ENCODE data around the gene TAS2R39. TPM values are rescaled to one million over a fixed set of nuclear protein-coding genes. Genes with fewer than 3 reads are reported as not detected.
"Not testable (repeated sequence)": the region's sequence is repeated elsewhere in the genome, so short reads cannot be mapped to it uniquely, and the experiment has no call there.

The TAS2R39 gene
- total RNA-seq = not detected
- not detected for polyA plus RNA-seq
- total RNA-seq = 0 reads per million in 6 experiments

DNA sequence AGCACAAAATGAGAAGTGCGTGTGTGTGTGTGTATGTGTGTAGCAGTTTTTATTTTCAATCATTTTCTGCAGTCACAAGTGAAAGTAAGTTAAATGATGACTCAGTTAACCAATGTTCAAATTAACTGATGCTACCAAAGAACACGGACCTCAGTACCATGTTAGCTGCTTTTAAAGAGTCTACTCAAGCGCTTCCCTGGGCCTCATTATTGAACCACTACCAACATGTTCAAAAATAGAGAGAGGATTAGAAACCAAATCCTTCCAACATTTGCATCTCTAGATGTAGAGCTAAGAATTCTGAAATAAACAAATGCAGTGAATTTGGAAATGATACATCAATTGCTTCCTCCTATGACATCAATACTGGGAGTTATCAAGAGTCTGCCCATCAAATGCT, at the start of gene TAS2R39:
Gene TAS2R39, plus strand, starts transcription at position 396 of the 400 bp plus-strand sequence. Its CDS starts 0 bp downstream, at position 396.
- POLR2A ChIA-PET = no interaction called here
- H3K4me3 Mint-ChIP-seq = no peak within 1 kb of the TSS
- no peak within 1 kb of the TSS for H3K27ac Mint-ChIP-seq
- peaks cover 0 to 21% (median 0%) of the 10 kb centered on the region in 4 donors for H3K4me1 Mint-ChIP-seq
- peaks cover 13 to 48% (median 23%) of the 10 kb centered on the region in 5 donors for H3K27me3 Mint-ChIP-seq
- DNase-seq (no peak), ATAC-seq (no peak)
- peaks cover 0 to 20% (median 0%) of the 10 kb centered on the region in 3 donors for H3K36me3 Mint-ChIP-seq
- peaks cover 4 to 30% (median 16%) of the 10 kb centered on the region in 9 donors for H3K9me3 Mint-ChIP-seq

DNA sequence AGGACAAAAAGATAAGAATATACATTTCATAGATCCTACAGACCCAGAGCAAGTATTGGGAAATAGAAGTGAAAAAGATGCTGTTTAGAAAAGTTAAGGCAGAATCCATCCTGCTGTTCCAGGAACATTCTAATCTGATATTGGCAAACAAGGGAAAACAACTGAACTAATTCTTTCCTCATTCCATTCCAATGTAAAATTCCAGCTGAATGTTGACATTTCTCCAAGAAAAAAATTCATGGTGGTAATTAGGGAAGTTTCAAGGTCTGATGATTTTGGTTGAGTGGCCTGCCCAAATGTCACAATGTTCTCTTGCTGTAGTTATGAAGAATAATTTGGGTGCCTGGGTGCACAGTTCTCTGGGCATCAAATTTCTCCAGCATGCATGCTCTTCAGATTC, 36.1 kb upstream of the TAS2R39 start:
- DNase-seq (no peak), ATAC-seq (no peak)
- Mint-ChIP-seq H3K4me1 (no peaks in the 10 kb centered on the region), H3K9me3 (peaks cover 0 to 18% (median 7%) of the 10 kb centered on the region in 9 donors), H3K27me3 (peaks cover 5 to 10% (median 6%) of the 10 kb centered on the region in 5 donors), H3K36me3 (peaks cover 0 to 4% (median 4%) of the 10 kb centered on the region in 3 donors), H3K27ac (no peak overlapping the region), H3K4me3 (no peak overlapping the region)
- POLR2A ChIA-PET = no interaction called here

- Mint-ChIP-seq H3K27ac (no peak overlapping the region), H3K36me3 (peaks cover 0 to 4% (median 4%) of the 10 kb centered on the region in 3 donors), H3K27me3 (peaks cover 5 to 10% (median 6%) of the 10 kb centered on the region in 5 donors)
Observed at GRCh38 chr7:143148050-143148449, 35.2 kb upstream of the TAS2R39 start.

DNA sequence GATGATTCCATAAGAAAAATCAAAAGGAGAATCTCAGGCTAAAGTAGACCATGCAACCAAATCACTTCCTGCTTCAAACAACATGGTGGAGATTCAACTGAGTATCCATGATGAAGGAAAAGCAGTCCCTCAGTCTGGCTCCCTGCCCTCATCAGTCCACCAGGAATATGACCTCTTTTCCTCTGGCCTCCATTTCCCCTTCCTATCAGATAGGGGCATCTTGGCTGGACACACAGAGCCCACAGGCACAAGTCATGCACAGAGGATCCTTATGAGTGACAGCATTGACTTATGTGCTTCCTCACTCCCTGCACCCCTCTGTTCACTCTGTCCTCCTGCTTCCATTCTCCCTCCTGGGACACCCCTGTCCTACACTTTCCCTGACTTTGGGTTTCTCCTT, 34.6 kb upstream of the TAS2R39 start:
- Mint-ChIP-seq H3K9me3 (peaks cover 0 to 18% (median 7%) of the 10 kb centered on the region in 9 donors), H3K4me3 (no peak overlapping the region), H3K27me3 (peaks cover 4 to 10% (median 6%) of the 10 kb centered on the region in 5 donors), H3K36me3 (peaks cover 0 to 4% (median 4%) of the 10 kb centered on the region in 3 donors), H3K4me1 (no peaks in the 10 kb centered on the region), H3K27ac (no peak overlapping the region)
- ATAC-seq = no peak
- POLR2A ChIA-PET = no interaction called here
- DNase-seq = no peak

More at GRCh38 chr7:143148050-143148449, 35.2 kb upstream of the TAS2R39 start:
- H3K9me3 Mint-ChIP-seq = peaks cover 0 to 18% (median 7%) of the 10 kb centered on the region in 9 donors
- H3K4me1 Mint-ChIP-seq = no peaks in the 10 kb centered on the region
- H3K4me3 Mint-ChIP-seq = no peak overlapping the region
- ATAC-seq (no peak), DNase-seq (no peak)
- POLR2A ChIA-PET = no interaction called here

- POLR2A ChIA-PET, H3K27ac Mint-ChIP-seq, H3K4me3 Mint-ChIP-seq, DNase-seq, ATAC-seq, H3K4me1 Mint-ChIP-seq, H3K36me3 Mint-ChIP-seq: not testable (repeated sequence)
- Mint-ChIP-seq H3K27me3 (peaks cover 0 to 10% (median 5%) of the 10 kb centered on the region in 5 donors), H3K9me3 (peaks cover 0 to 18% (median 7%) of the 10 kb centered on the region in 9 donors)
Observed at GRCh38 chr7:143150696-143151095, 32.5 kb upstream of the TAS2R39 start.

- POLR2A ChIA-PET, H3K27ac Mint-ChIP-seq, H3K27me3 Mint-ChIP-seq, ATAC-seq, H3K4me3 Mint-ChIP-seq, H3K36me3 Mint-ChIP-seq, DNase-seq, H3K4me1 Mint-ChIP-seq: not testable (repeated sequence)
- peaks cover 0 to 15% (median 0%) of the 10 kb centered on the region in 9 donors for H3K9me3 Mint-ChIP-seq
Observed at GRCh38 chr7:143158617-143159016, 24.6 kb upstream of the TAS2R39 start.

GRCh38 chr7:143171697-143172096, 11.5 kb upstream of the TAS2R39 start:
- H3K27me3 Mint-ChIP-seq = peaks cover 0 to 11% (median 8%) of the 10 kb centered on the region in 5 donors
- DNase-seq = no peak
- H3K4me3 Mint-ChIP-seq = no peak overlapping the region
- peaks cover 0 to 6% (median 0%) of the 10 kb centered on the region in 4 donors for H3K4me1 Mint-ChIP-seq
- peaks cover 0 to 6% (median 4%) of the 10 kb centered on the region in 3 donors for H3K36me3 Mint-ChIP-seq
- no peak for ATAC-seq
- H3K27ac Mint-ChIP-seq = no peak overlapping the region
- H3K9me3 Mint-ChIP-seq = peaks cover 0 to 15% (median 6%) of the 10 kb centered on the region in 9 donors
- POLR2A ChIA-PET = no interaction called here

DNA sequence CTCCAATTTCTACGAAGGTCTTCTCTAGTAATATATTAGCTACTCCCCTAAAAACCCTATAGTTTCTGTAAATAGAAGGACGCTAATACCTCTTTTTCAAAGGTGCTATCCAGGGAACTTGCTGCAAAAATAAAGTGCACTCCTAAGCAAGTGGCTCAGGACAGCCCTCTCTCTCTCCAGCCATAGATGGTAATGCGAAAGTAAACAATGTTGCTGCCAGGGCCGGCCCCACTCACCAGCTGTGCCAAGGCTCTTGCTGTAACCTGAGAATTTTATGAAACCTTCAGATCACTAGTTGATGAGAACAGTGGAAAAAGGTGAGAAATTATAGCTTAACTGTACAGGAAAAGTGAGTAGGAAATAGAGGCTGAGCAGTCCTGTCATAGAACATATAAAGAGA, 10.9 kb upstream of the TAS2R39 start:
- Mint-ChIP-seq H3K27me3 (peaks cover 0 to 11% (median 7%) of the 10 kb centered on the region in 5 donors), H3K36me3 (peaks cover 0 to 5% (median 3%) of the 10 kb centered on the region in 3 donors), H3K4me1 (peaks cover 0 to 6% (median 0%) of the 10 kb centered on the region in 4 donors), H3K4me3 (no peak overlapping the region), H3K9me3 (peaks cover 2 to 16% (median 5%) of the 10 kb centered on the region in 9 donors), H3K27ac (no peak overlapping the region)
- no peak for DNase-seq
- no peak for ATAC-seq
- POLR2A ChIA-PET = no interaction called here

DNA sequence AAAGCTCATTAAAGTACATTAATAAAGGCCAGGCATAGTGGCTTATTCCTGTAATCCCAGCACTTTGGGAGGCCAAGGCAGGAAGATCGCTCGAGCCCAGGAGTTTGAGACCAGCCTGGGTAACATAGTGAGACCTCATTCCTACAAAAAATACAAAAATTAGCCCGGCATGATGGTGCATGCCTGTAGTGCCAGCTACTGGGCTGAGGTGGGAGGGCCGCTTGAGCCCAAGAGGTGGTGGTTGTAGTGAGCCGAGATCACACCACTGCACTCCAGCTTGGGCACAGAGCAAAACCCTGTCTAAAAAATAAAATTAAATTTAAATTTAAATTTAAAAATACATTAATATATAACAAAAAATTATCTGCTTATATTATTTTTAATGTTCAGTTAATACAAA, 7.1 kb upstream of the TAS2R39 start:
- POLR2A ChIA-PET = no interaction called here
- Mint-ChIP-seq H3K27me3 (peaks cover 0 to 9% (median 4%) of the 10 kb centered on the region in 5 donors), H3K27ac (no peak overlapping the region)

DNA sequence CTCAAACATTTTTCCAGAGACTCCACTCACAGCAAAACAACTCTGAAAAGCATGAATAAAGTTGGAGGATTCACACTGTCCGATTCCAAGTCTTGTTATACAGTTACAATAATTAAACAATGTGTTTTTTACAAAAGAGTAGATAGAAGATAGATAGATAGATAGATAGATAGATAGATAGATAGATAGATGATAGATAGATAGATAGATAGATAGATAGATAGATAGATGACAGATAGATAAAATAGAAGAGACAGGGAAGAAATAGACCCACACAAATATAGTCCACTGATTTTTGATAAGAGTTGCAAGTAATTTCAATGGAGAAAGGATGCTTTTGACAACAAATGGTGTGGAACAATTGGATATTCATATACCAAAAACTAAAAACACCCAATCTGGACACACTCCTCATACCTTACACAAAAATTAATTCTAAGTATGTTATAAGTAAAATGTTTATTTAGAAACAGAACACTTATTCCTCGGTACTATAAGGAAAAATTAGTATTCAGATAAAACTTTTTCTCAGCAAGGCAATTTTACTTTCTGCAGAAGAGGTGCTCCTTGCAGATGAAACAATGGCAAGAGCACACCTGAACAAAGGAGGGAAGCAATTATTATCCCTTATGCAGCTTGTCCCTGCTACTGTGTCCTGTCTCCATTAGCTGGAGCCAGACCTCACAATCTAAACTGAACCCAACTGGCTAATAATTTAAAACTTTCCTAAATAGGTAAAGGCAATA, 5.7 kb upstream of the TAS2R39 start:
- POLR2A ChIA-PET = no interaction called here
- Mint-ChIP-seq H3K4me3 (no peak overlapping the region), H3K27ac (no peak overlapping the region), H3K9me3 (peaks cover 6 to 40% (median 23%) of the 10 kb centered on the region in 9 donors), H3K4me1 (peaks cover 0 to 8% (median 0%) of the 10 kb centered on the region in 4 donors), H3K27me3 (peaks cover 4 to 17% (median 4%) of the 10 kb centered on the region in 5 donors), H3K36me3 (peaks cover 0 to 29% (median 0%) of the 10 kb centered on the region in 3 donors)
- DNase-seq (no peak), ATAC-seq (no peak)

More for the DNA sequence above, 7.1 kb upstream of the TAS2R39 start:
- no peak for DNase-seq
- H3K4me3 Mint-ChIP-seq = no peak overlapping the region
- H3K9me3 Mint-ChIP-seq = peaks cover 6 to 35% (median 23%) of the 10 kb centered on the region in 9 donors
- H3K4me1 Mint-ChIP-seq = peaks cover 0 to 3% (median 0%) of the 10 kb centered on the region in 4 donors
- ATAC-seq = no peak
- peaks cover 0 to 24% (median 0%) of the 10 kb centered on the region in 3 donors for H3K36me3 Mint-ChIP-seq

DNA sequence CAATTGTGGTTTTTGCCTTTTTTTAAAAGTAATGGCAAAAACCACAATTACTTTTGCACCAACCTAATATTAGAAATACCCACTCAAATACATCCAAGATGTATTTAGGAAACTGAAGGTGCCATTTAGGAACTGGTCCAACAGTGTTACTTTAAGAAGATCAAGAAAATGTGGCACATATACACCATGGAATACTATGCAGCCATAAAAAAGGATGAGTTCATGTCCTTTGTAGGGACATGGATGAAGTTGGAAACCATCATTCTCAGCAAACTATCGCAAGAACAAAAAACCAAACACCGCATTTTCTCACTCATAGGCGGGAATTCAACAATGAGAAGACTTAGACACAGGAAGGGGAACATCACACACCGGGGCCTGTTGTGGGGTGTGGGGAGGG, 2.4 kb upstream of the TAS2R39 start:
- H3K27ac Mint-ChIP-seq, ATAC-seq, POLR2A ChIA-PET, H3K4me3 Mint-ChIP-seq, DNase-seq: not testable (repeated sequence)
- Mint-ChIP-seq H3K9me3 (peaks cover 4 to 40% (median 23%) of the 10 kb centered on the region in 9 donors), H3K4me1 (peaks cover 0 to 21% (median 0%) of the 10 kb centered on the region in 4 donors), H3K36me3 (peaks cover 0 to 29% (median 0%) of the 10 kb centered on the region in 3 donors), H3K27me3 (peaks cover 11 to 35% (median 17%) of the 10 kb centered on the region in 5 donors)

- peaks cover 4 to 40% (median 23%) of the 10 kb centered on the region in 9 donors for H3K9me3 Mint-ChIP-seq
- H3K27ac Mint-ChIP-seq = no peak overlapping the region
- H3K36me3 Mint-ChIP-seq = peaks cover 0 to 29% (median 0%) of the 10 kb centered on the region in 3 donors
- peaks cover 13 to 40% (median 20%) of the 10 kb centered on the region in 5 donors for H3K27me3 Mint-ChIP-seq
- ATAC-seq = no peak
- DNase-seq = no peak
- peaks cover 0 to 21% (median 0%) of the 10 kb centered on the region in 4 donors for H3K4me1 Mint-ChIP-seq
- POLR2A ChIA-PET = no interaction called here
- H3K4me3 Mint-ChIP-seq = no peak overlapping the region
Observed at GRCh38 chr7:143181349-143181748, 1.9 kb upstream of the TAS2R39 start.

DNA sequence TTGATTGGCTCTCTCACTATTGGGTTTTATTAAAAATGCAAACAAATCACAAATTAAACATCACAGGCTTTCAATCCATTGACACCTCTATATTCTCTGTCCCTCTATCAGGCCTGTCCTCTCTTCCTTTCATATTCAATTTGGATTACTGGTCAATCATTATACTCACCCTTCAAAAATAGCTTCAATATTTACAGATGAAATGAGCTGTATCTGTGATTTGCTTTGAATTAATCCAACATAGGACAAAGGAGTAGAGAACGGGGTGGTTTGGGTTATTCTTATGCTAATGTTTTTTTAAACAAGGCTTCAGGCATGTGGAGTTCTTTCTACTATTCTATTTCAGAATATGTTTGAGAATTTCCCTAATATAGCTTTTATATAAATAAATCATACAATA, 2.3 kb downstream of the TAS2R39 start:
- POLR2A ChIA-PET = no interaction called here
- H3K27ac Mint-ChIP-seq = no peak overlapping the region
- ATAC-seq = no peak
- H3K4me3 Mint-ChIP-seq = no peak overlapping the region
- peaks cover 0 to 5% (median 0%) of the 10 kb centered on the region in 3 donors for H3K36me3 Mint-ChIP-seq
- H3K9me3 Mint-ChIP-seq = peaks cover 0 to 6% (median 1%) of the 10 kb centered on the region in 9 donors
- peaks cover 0 to 21% (median 0%) of the 10 kb centered on the region in 4 donors for H3K4me1 Mint-ChIP-seq
- peaks cover 9 to 44% (median 20%) of the 10 kb centered on the region in 5 donors for H3K27me3 Mint-ChIP-seq
- DNase-seq = no peak

All from naive thymus-derived CD8-positive, alpha-beta T cell (primary cell).